ENCODE data around the gene MORF4L2.
"Not testable (repeated sequence)": the region's sequence is repeated elsewhere in the genome, so short reads cannot be mapped to it uniquely, and the experiment has no call there.

The MORF4L2 gene

GRCh38 chrX:103678199-103678993 lies 8.1 kb downstream of the MORF4L2 start:
- peak; percentile 32 to 41 for DNase-seq (ENCODE audit: low read depth in 2 of 2)

DNA sequence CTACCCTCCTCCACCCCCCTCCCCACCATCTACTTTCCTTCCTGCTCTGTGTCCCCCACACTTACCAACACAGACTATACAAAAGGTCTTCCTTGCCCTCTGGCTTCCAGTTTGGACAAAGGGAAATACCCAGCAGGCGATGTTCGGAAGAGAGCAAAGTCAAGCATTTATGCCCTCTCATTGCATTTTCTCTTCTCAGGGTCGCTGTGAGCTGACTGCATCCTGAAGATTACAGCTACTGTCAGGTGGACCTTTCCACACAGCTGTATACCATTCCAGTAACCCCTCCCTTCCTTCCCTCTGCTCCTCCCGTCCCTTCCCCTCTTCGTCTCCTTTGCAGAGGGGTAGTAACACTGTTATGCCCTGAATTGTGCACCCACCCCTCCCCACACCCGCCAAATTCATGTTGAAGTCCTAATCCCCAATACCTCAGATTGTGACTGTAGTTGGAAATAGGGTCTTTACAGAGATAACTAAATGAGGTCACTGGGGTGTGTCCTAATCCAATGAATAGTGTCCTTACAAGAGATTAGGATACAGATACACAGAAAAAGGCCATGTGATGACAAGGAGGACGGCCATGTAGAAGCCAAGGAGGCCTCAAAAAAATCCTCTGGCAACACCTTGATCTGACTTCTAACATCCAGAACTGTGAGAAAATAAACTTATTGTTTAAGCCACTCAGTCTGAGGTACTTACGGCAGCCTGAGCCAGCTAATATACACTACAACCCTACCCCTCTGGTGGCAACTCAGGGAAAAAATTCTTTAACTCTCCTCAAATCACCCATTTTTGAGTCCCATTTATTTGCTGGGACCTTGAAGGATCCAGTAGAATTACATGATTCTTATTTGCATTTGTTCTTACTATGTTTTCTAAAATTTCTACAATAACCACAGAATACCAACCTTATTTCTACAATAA lies 11.7 kb downstream of the MORF4L2 start:
- DNase-seq (ENCODE audit: low read depth in 2 of 2), result no peak

GRCh38 chrX:103669745-103670144 lies 16.8 kb downstream of the MORF4L2 start:
- DNase-seq (ENCODE audit: low read depth in 2 of 2), result no peak

GRCh38 chrX:103666202-103667107 lies 20.0 kb downstream of the MORF4L2 start:
- DNase-seq (ENCODE audit: low read depth in 2 of 2), result no peak

GRCh38 chrX:103663981-103664762 lies 22.3 kb downstream of the MORF4L2 start:
- DNase-seq (ENCODE audit: low read depth in 2 of 2), result no peak

DNA sequence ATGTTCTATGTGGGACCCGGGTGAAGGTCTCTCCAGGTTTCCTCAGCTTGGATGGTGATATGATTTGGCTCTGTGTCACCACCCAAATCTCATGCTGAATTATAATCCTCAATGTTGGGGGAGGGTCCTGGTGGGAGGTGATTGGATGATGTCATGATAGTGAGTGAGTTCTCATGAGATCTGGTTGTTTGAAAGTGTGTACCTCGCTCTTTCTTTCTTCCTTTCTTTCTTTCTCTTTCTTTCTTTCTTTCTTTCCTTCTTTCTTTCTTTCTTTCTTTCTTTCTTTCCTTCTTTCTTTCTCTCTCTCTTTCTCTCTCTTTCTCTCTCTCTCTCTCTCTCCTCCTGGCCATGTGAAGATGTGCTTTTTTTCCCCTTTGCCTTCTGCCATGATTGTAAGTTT lies 27.0 kb downstream of the MORF4L2 start:
- not testable (repeated sequence) for DNase-seq (ENCODE audit: low read depth in 2 of 2)

DNA sequence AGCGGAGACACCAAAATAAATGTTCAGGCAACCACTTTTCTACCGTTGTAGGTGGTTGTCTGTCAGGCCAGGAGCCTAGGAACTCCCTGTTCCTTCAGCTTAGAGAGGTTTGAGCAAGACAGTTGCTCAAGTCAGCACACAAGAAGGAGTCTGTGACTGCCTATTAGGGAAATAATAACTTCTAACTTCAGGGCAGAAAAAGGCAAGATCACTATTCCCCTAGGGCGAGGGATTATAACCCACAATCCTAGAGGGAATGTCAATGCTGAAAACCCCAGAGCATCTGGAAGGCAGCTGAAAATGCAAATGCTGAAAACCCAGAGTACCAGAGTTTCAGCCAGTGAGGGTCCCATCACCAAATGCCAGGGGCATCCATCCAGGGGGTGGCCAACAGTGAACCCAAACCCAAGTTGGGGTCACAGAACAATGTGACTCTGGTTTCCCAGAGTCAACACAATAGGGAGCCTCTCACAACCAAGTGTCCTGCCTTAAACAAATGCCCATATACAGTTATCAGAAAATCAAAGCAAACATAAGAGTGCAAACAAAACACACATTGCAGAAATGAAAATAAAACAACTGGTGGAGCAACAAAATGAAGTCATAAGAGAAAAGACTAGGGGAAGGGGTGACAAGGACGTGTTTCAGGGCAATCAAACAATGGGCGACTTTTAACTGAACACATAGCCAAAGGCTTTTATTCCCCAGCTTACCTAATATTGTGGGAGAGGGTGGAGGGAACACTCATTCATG lies 27.6 kb downstream of the MORF4L2 start:
- DNase-seq (ENCODE audit: low read depth in 2 of 2), result no peak

GRCh38 chrX:103657066-103657465 lies 29.4 kb downstream of the MORF4L2 start:
- not testable (repeated sequence) for DNase-seq (ENCODE audit: low read depth in 2 of 2)

- no peak for DNase-seq (ENCODE audit: low read depth in 2 of 2)
Observed at GRCh38 chrX:103656617-103657016, 29.9 kb downstream of the MORF4L2 start.

DNA sequence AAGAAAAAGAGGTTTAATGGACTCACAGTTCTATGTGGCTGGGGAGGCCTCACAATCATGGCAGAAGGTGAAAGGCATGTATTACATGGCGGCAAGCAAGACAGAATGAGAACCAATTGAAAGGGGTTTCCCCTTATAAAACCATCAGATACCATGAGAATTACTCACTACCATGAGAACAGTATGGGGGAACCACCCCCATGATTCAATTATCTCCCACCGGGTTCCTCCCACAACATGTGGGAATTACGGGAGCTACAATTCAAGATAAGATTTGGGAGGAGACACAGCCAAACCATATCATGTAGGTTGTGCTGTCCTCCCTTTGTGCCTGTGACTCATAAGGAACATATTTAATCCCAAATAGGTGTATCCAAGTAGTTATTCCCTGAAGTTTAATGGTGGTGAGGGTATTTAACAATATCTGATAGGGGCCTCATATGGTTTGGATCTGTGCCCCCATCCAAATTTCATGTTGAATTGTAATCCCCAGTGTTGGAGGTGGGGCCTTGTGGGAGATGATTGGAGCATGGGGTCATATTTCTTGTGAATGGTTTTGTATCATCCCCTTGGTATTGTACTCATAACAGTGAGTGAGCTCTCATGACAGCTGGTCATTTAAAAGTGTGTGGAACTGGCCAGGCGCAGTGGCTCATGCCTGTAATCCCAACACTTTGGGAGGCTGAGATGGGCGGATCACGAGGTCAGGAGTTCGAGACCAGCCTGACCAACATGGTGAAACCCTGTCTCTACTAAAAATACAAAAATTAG lies 31.1 kb downstream of the MORF4L2 start:
- not testable (repeated sequence) for DNase-seq (ENCODE audit: low read depth in 2 of 2)

DNA sequence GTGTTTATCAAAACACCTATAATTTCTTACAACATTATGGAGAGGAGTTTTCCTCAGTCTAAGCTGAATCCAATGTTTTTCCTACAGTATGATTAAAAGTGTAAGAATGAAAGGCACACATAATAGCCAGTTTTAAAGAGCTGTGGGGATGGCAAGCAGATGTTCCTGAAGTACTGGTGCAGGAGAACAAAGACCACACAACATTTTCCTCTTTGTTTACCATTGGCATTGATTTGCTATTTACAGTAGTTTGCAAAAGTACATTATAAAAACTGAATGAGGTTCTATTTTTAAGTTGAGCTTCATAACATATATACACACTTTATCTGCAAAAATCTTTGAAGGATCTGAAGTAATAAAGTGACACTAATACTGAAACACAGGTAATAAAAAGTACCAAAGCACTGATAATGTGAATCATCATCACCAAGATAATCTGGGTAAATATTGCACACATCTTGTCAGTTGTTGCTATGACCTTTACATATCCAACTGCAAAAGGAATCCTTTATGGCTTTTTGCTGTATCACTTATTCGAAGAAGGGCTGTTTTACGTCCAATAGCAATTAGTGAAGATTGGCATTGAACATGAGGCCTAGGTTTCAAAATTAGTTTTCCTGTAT lies 35.2 kb downstream of the MORF4L2 start:
- DNase-seq (ENCODE audit: low read depth in 2 of 2), result no peak

- no peak for DNase-seq (ENCODE audit: low read depth in 2 of 2)
Observed at GRCh38 chrX:103647630-103648029, 38.9 kb downstream of the MORF4L2 start.

DNA sequence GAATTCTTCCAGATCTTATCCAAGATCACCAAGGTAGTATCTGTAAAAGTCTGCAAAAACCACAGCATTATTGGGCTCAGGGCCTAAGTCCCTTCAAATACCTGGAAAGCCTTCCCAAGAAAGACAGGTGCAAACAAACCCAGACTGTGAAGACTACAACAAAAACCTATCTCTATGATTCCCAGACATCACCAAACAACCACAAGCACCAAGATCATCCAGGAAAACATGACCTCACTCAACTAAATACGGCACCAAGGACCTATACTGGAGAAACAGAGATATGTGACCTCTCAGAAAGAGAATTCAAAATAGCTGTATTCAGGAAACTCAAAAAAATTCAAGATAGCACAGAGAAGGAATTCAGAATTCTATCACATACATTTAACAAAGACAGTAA lies 42.4 kb downstream of the MORF4L2 start:
- DNase-seq (ENCODE audit: low read depth in 2 of 2), result no peak

DNA sequence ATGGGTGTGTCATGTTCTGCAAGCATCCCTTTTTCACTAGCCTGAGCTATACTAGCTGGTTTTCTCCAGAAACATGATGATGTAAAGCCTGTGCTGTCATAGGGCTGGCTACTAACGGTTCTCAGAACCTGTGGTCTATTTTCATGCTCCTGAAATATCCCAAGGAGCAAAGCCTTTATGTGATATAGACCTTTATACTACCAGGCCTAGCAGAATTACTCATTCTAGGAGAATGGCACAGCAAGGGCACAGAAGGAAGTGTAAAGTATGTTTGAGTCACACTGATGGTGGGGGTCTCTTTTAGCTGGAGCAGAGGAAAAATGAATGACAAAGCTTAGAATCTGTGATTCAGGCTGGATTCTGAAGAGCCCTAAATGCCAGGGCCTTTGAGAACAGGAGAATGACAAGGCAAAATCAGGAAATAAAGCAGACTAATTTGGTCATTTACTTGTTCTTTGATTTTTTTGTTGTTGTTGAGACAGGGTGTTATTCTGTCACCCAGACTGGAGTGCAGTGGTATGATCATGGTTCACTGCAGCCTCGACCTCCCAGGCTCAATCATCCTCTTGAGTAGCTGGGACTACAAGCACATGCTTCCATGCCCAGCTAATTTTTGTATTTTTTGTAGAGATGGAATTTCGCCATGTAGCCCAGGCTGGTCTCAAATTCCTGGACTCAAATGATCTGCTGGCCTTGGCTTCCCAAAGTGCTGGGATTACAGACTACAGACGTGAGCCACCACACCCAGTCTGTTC lies 45.9 kb downstream of the MORF4L2 start:
- no peak for DNase-seq (ENCODE audit: low read depth in 2 of 2)

GRCh38 chrX:103638479-103639346 lies 47.8 kb downstream of the MORF4L2 start:
- not testable (repeated sequence) for DNase-seq (ENCODE audit: low read depth in 2 of 2)

DNA sequence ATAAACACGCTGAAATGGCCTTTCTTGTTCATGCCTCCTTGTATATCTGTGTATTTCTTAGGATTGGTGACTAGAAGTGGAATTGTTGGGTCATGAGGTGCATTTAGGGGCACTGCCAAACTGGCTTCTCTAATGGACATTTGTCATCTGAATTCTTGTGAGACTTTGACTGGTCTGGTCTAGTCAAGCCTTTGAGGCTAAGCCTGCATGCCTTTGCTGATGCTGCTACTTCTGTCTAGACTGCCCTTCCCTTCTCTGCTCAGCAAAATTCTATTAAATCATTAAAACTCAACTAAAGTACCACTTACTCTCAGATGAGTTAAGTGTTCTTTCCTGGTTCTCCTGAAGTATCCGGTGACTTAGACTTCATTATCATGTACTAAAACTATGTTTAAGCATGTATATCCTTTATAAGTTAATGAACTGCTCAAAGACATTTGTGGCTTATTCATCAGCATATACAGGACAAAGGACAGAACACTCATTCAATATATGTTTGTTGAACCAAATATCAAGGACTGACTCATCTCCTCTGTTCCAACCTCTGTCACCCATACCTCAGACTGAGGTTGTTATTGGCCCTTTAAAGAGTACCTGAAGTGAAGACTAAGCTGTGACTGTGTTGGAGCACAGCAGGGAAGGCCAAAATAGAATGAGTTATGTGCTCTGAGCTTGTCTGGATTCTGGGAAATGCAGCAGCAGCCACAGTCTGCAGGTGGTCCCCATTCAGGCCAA lies 48.7 kb downstream of the MORF4L2 start:
- no peak for DNase-seq (ENCODE audit: low read depth in 2 of 2)
